ENCODE results near the gene COG8.

COG8 gene

GRCh38 chr16:69330286-69331109, 8.9 kb downstream of the COG8 start, which contains the start of gene PDF:
PDF (minus strand) TSS chr16:69330588; CDS start chr16:69330570, 18 bp downstream.
- TF ChIP-seq POLR2A (IDR thresholded peaks at IDR 0.05; ENCODE audit: low read length) (peak; percentile 85), GATA1 (IDR thresholded peaks at IDR 0.05; ENCODE audit: low read depth, low read length) (no peak)
- DNase-seq, result peak; percentile 90 to 93

GRCh38 chr16:69329369-69330285, 9.7 kb downstream of the COG8 start:
- no peak for TF ChIP-seq GATA1 (IDR thresholded peaks at IDR 0.05; ENCODE audit: low read depth, low read length)
- TF ChIP-seq POLR2A (IDR thresholded peaks at IDR 0.05; ENCODE audit: low read length), result no peak
- peak in 1 of 2 experiments; percentile 72 for DNase-seq

GRCh38 chr16:69328854-69329316, 10.5 kb downstream of the COG8 start:
- peak in 1 of 2 experiments; percentile 16 for DNase-seq
- TF ChIP-seq POLR2A (IDR thresholded peaks at IDR 0.05; ENCODE audit: low read length) (peak; percentile 23), GATA1 (IDR thresholded peaks at IDR 0.05; ENCODE audit: low read depth, low read length) (no peak)

GRCh38 chr16:69327585-69328310, 11.6 kb downstream of the COG8 start:
- TF ChIP-seq POLR2A (IDR thresholded peaks at IDR 0.05; ENCODE audit: low read length) (no peak), GATA1 (IDR thresholded peaks at IDR 0.05; ENCODE audit: low read depth, low read length) (no peak)

DNA sequence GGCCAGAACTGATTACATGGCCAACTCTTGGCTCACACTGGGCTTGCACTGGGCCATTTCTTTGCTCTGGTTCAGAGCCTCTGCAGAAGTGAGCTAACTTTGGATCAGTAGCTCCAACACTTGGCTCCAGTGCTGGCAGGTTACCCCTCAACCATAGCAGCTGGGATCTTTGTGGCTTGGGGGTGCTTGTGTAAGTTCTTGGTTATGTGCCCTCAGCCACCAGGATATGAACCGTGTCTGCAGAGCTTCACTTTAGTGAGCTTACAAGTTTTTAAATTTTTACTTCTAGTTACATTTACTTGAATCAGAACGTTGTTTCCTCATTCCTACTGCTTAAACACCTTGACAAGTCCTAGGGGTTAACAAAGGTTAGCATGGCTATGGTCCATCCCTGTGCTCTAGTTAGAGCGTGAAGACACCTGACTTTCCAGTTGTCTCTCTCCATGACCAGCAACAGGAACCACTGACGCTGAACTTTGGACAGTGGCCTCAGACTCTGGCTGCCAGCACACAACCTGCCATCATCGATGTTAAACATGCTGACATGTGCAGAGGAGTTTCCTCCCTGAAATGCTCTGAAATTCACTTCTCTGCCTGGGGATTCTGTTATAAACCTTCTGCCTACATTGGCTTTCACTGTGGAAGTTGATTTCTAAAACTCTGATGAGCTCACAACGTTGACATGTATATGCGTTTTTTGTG, 13.0 kb downstream of the COG8 start:
- DNase-seq, result no peak
- TF ChIP-seq GATA1 (IDR thresholded peaks at IDR 0.05; ENCODE audit: low read depth, low read length), result no peak

More at GRCh38 chr16:69327585-69328310, 11.6 kb downstream of the COG8 start:
- DNase-seq, result no peak

DNA sequence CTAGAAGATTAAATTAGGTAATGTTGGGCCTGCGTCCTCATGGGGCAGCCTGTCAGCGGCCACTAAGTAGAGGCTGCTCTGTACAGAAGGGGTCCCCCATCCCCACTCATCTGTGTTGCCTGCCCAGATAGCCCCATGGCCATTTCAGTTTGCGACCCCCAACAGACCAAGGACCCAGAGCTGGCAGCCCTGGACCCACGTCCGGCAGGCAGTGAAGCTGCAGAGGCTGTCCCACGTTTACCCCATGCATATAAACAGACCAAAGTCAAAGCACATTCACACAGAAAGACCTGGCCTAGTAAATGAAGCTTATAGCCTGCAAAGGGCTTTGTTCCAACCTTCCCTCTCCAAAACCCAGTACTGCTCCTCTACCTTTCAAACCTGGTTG, 13.6 kb downstream of the COG8 start:
- TF ChIP-seq POLR2A (IDR thresholded peaks at IDR 0.05; ENCODE audit: low read length) (no peak), GATA1 (IDR thresholded peaks at IDR 0.05; ENCODE audit: low read depth, low read length) (no peak)
- DNase-seq, result no peak

DNA sequence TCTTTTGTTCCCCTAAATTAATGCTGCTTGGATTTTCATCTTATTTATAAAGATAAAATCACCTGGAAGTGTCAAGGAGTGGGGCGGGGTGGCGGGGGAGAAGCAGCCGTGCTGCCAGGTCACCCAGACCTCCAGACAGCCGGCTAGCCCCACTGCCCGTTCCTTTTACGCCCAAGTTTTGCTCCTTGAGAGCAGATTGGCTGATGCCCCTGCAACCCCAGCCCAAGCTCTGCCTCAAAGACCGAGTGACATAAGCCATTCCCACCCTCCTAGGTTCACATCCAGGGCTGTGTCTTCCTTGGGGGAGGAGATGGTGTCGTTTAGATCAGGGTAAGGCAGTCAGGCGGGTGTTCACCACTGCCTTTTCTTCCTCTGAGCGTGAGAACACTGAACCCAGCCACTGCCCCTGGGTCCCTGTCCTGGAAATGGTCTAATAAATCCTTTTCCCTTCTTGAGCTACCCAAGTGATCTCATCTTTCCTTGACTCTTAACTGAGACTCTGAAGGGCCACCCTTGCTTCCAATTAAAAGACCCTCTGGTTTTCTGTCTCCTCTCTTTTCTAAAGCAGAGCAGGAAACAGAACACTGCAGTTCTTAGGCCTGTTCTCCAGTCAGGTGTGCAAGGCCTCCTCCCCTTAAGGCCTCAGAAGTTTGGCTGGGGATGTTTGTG, 14.6 kb downstream of the COG8 start:
- TF ChIP-seq POLR2A (IDR thresholded peaks at IDR 0.05; ENCODE audit: low read length) (no peak), GATA1 (IDR thresholded peaks at IDR 0.05; ENCODE audit: low read depth, low read length) (no peak)

DNA sequence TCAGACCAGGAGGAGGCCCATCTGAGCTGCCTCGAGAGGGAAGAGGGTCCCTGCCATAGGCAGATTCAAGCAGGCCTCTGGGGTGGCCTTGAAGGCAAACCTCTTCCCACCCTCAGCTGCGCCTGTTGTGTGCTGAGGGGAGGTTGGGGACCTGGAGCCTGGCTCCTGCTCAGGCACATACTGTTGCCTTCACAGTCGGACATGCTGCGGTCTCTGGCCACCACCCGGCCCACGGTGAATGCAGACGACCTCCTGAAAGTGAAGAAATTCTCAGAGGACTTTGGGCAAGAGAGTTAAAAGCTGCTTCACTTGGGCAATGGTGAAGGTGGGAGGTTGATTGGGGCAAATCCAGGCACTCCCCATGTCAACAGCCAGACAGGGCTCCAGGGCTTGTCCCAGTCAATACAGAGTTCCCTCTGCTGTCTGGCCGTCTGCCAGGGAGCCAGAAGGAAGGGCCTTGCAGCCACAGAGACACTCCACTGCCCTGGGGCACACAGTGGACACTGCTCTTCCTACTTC, 15.3 kb downstream of the COG8 start:
- no peak for TF ChIP-seq GATA1 (IDR thresholded peaks at IDR 0.05; ENCODE audit: low read depth, low read length)
- no peak for DNase-seq

More for the DNA sequence above, 14.6 kb downstream of the COG8 start:
- no peak for DNase-seq

DNA sequence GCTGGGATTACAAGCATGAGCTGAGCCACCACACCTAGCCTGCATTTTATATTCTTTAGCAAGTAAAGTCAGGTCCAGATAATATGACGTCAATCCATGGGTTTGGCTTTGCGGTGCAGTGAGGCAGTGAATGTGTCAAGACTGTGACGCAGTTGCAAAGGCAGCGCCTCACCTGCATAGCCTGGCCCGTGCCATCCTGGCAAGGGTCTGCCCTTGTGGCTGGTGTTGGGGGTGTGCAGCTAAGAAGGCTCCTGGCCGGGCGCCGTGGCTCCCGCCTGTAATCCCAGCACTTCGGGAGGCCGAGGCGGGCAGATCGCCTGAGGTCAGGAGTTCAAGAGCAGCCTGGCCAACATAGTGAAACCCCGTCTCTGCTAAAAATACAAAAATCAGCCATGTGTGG, 15.9 kb downstream of the COG8 start:
- no peak for DNase-seq
- no peak for TF ChIP-seq GATA1 (IDR thresholded peaks at IDR 0.05; ENCODE audit: low read depth, low read length)
- TF ChIP-seq POLR2A (IDR thresholded peaks at IDR 0.05; ENCODE audit: low read length), result no peak

DNA sequence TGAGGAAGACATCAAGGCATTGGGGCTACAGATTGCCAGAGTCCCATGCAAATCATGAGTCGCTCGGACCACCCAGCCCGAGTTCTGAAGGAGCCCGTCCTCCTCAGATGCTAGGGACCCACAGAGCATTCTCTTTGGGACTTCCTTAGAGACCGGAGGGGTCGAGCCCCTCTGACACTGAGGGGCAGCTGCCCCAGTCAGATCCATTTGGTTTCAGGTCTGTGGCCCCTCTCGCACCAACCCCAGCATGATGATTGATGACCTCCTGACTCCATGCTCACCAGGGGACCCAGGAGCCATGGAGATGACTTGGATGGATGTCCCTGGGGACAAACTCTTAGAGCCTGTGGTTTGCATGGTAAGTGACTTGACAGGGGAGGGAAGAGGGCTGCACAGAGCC, 17.0 kb downstream of the COG8 start:
- no peak for DNase-seq
- no peak for TF ChIP-seq GATA1 (IDR thresholded peaks at IDR 0.05; ENCODE audit: low read depth, low read length)
- no peak for TF ChIP-seq POLR2A (IDR thresholded peaks at IDR 0.05; ENCODE audit: low read length)

GRCh38 chr16:69321080-69321479, 18.3 kb downstream of the COG8 start:
- DNase-seq, result no peak
- TF ChIP-seq POLR2A (IDR thresholded peaks at IDR 0.05; ENCODE audit: low read length), result no peak
- TF ChIP-seq GATA1 (IDR thresholded peaks at IDR 0.05; ENCODE audit: low read depth, low read length), result no peak

DNA sequence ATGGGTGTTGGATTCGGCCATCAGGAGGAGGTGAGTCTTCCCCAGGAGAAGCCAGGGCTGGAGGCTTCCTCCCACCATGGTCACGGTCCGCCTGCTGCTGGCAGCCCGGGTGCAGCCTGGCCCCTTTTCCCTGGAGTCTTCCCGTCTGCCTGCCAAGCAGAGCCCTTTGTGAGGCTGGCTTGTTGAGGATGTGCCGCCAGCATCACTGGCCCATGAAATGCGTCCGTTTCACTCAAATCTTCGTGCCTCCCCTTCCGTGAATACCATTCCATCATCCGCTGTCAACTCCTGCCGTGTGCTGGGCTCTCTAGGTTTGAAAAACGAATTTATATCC, 18.7 kb downstream of the COG8 start:
- TF ChIP-seq GATA1 (IDR thresholded peaks at IDR 0.05; ENCODE audit: low read depth, low read length) (no peak), POLR2A (IDR thresholded peaks at IDR 0.05; ENCODE audit: low read length) (no peak)
- DNase-seq, result no peak

Data from erythroblast (primary cell).